GM10266 (cell line): ENCODE data around the gene ESR1.
A peak's percentile ranks its signal among the peaks of the same experiment; 100 is the strongest.

Experiments used
- DNase-seq: peaks from one replicate; pipeline ENCODE4 v3.0.0; 2012; ENCODE audit errors: extremely low spot score
- TF ChIP-seq, protein P1 (sequence below): IDR thresholded peaks from 2 replicates; pipeline ENCODE4 v1.5.1; 2012; ENCODE audit warnings: mild to moderate bottlenecking, low read depth; ENCODE audit not compliant: control insufficient read depth, insufficient read depth; ENCODE audit errors: missing control alignments

ESR1 gene

DNA sequence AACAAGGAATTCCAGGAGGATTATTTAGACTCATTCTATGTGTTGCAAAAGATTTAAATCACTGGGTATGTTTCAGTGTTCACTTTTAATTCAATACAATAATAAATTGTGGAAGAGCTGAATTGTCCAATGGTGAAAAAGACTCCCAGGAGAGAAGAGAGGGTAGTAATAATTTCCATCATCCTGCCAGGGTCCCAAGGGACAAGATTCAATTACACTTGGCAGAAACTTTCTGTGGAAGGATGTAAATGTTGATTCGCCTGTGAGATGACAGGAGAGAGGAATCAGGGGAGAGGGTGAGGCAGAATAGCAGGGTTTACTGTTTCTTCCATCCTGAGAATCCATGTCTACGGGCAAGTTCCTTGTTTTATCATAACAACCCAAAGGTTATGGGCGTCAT is 342.7 kb downstream of the ESR1 start:
- no peak for DNase-seq
- TF ChIP-seq, protein P1, sequence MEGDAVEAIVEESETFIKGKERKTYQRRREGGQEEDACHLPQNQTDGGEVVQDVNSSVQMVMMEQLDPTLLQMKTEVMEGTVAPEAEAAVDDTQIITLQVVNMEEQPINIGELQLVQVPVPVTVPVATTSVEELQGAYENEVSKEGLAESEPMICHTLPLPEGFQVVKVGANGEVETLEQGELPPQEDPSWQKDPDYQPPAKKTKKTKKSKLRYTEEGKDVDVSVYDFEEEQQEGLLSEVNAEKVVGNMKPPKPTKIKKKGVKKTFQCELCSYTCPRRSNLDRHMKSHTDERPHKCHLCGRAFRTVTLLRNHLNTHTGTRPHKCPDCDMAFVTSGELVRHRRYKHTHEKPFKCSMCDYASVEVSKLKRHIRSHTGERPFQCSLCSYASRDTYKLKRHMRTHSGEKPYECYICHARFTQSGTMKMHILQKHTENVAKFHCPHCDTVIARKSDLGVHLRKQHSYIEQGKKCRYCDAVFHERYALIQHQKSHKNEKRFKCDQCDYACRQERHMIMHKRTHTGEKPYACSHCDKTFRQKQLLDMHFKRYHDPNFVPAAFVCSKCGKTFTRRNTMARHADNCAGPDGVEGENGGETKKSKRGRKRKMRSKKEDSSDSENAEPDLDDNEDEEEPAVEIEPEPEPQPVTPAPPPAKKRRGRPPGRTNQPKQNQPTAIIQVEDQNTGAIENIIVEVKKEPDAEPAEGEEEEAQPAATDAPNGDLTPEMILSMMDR = no peak

DNA sequence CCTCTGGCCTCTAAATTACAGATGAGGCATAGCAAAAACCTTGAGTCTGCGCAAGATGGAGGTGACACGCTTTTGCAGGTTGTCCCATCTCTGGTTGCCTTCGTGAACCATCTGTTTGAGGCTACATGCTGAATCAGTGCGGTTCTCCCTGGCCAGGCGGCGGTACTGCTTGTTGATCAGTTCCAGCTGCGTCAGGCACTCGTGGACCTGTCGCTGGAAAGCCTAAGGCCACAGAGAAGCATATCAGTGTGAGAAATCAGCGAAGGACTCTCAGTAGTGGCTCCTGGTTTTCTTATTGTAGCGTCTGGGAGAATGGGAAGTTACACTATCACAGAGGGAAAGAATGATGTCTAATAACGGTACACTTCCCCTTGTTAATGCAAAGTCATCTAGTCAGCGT is 344.4 kb downstream of the ESR1 start:
- TF ChIP-seq, protein P1 = no peak
- DNase-seq = no peak

DNA sequence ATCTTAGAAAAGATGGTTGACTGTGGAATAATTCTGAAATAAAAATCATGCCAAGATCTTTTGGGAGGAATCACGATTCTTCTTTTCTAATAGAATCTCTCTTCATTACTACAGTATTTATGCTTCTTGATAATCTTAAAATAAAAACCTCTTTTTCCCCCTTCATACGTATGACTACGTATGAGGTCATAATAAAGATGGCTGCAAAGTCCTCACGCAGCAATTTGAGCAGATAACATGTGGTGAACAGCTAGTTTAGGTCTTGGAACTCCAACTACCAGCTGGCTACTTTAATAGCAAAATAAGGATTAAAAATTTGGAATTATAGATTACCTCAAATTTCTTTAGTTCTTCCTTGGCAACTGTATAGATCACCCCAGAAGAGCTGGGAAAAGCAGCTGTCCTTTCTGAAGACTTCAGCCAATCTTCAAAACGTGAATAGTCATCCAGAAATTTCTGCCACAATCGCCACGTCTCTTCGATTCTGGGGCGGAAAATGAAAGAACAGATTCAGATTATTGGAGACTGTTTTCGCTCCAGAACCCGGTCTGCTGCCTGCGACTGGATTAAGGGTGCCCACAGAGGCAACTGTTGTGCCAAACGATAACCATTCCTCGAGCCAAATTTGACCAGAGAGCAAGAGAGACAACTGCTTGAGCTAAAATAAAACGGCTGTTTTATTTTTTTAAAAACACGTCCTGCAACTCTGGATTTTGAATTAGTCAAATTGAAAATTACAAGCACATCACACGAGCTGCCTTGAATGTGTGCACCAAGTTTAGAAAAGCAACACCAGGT is 347.3 kb downstream of the ESR1 start:
- TF ChIP-seq, protein P1 = no peak
- no peak for DNase-seq

DNA sequence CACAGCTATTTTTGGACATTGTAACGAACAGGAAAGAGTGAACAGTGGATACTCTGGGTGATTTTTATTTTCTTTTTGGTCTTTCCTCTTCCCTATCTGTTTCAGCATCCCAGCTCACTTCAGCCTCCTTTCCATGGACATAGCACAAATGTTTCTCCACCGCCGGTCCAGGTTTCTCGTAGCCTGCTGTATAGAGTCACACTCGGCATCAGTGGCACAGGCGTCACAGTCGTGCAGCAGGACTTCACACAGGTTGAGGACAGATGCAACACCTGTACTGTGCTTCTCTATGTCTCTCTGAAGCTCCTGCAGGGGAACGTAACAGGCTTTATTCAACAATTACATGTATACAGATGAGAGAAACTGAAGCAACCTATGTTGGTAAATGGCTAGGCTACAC is 348.3 kb downstream of the ESR1 start:
- DNase-seq = no peak
- TF ChIP-seq, protein P1 = no peak

DNA sequence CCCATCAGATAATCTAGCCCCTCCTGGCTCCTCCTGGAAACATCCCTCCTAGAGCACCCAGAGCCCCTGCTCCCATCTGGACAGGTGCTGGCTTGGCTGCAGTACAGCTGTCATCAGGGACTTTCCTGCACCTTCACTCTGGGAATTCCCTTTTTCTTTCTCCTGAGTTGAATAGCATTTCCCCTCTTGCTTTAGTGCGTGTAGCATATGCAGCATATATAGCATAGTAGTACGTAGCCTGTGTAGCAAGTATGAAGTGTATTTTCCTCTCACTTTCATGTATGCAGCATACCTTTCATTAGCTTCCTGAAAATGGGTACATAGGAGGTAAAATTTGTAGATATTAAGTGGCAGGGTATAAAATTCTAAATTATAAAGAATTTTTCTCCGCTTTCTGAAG is 352.9 kb downstream of the ESR1 start:
- TF ChIP-seq, protein P1 = no peak
- DNase-seq = peak; percentile 61

DNA sequence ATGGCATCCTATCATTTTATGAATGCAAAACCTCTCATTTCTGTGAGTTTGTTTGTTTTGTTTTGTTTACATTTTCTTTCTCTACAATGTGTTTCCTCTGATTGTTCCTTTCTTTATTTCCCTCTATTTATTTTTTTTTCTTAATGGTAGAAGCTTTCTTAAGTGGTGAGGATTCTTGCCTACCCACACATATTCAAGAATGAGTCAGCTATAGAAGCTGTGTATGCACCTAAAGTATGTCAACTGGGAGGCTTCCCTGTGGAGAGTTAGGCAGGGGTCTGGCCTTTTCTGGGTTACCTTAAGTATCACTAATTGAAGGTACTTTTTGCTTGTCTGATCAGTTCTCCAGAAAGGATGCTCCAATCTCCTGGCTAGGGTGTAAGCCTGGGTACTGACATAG is 354.0 kb downstream of the ESR1 start:
- no peak for DNase-seq
- TF ChIP-seq, protein P1 = no peak

DNA sequence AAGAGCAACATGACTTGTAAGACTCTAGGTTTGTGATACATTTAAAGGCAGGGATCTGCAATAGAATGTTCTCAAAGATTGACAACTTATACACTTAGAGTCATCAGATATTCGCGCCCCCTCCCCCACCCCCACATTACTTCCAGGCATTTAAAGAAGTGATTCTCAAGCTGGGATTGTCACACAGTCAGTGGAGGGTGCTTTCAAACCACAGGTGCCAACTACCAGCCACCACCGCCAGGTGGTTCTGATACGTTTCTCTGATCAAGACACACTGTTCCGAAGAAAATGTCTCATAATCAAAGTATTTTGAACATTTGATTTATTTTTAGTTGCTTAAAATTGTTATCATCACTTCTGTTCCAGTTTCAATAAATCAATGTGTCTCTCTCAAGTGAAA is 357.5 kb downstream of the ESR1 start:
- TF ChIP-seq, protein P1 = no peak
- DNase-seq = no peak
